Measurements from ENCODE around the gene TASL. TPM values are rescaled to one million over a fixed set of nuclear protein-coding genes. Genes with fewer than 3 reads are reported as not detected.

TASL gene
- total and polyA plus RNA-seq, 2 donors (not counting 3 experiments of a cell fraction or from before 2014, with no cell fraction given): not detected

GRCh38 chrX:30572004-30572403 lies 5.6 kb downstream of the TASL start:
- no peak for DNase-seq (ENCODE audit: low read depth, low spot score)
- Histone ChIP-seq H3K79me2 (ENCODE audit: control insufficient read depth, insufficient read depth, low read length) (no peaks in the 10 kb centered on the region), H4K20me1 (replicated peaks; ENCODE audit: control insufficient read depth, extremely low read depth, insufficient read depth, low read length) (no peaks in the 10 kb centered on the region), H3K9me1 (replicated peaks; ENCODE audit: control insufficient read depth, extremely low read depth, insufficient read depth, low read length) (no peaks in the 10 kb centered on the region), H3K36me3 (ENCODE audit: control insufficient read depth in 2 of 2, extremely low read depth in 1 of 2, insufficient read depth in 2 of 2, low read length in 2 of 2) (no peaks in the 10 kb centered on the region), H3K4me1 (ENCODE audit: control insufficient read depth, extremely low read depth, insufficient read depth, low read length) (no peaks in the 10 kb centered on the region), H3K9ac (replicated peaks; ENCODE audit: extremely low read depth, insufficient read depth, low read length) (no peak overlapping the region), H2AFZ (ENCODE audit: low read depth, low read length) (no peak overlapping the region), H3K4me3 (replicated peaks in 1 of 3; ENCODE audit: insufficient read depth in 1 of 3, low read depth in 1 of 3, low read length in 3 of 3) (no peak overlapping the region), H3K9me3 (replicated peaks; ENCODE audit: control insufficient read depth, insufficient read depth, low read length) (no peaks in the 10 kb centered on the region), H3K27ac (ENCODE audit: insufficient read depth, low read depth, low read length) (no peak overlapping the region), H3K27me3 (ENCODE audit: control insufficient read depth in 2 of 2, insufficient read depth in 2 of 2, low read length in 2 of 2) (no peaks in the 10 kb centered on the region), H3K4me2 (ENCODE audit: insufficient read depth, low read length) (no peak overlapping the region)
- POLR2A ChIA-PET: no interaction called here
- FAIRE-seq: no peak
- CTCF ChIA-PET: interaction anchor here (2.0 kb wide), 1 partner anchor 63 kb away, joined by 9 read pairs; no protein-coding TSS in a partner anchor
- intact Hi-C loops (cut with micrococcal nuclease) (no loop called here), dilution Hi-C loops (cut with MboI; ENCODE audit: extremely low pct_ligation_motif_present, low sequenced_read_pairs) (no loop called here)
- BruUV-seq (replicated peaks): no TSS peak
- TF ChIP-seq CTCF (IDR thresholded peaks at IDR 0.05; ENCODE audit: extremely low read depth in 1 of 2, insufficient read depth in 1 of 2, low read depth in 1 of 2, low read length in 2 of 2) (no peak), MYC (IDR thresholded peaks at IDR 0.05; ENCODE audit: low read depth, low read length) (no peak), FOS (IDR thresholded peaks at IDR 0.05; ENCODE audit: borderline replicate concordance, insufficient read depth, low read length) (no peak), EZH2 (IDR thresholded peaks at IDR 0.05; ENCODE audit: borderline replicate concordance, low read depth, low read length, severe bottlenecking) (no peak), GATA2 (IDR thresholded peaks at IDR 0.05; ENCODE audit: insufficient read depth, insufficient read length, low read depth, low read length) (no peak), POLR2AphosphoS5 (IDR thresholded peaks at IDR 0.05; ENCODE audit: insufficient read depth, low read depth, low read length) (no peak), JUN (IDR thresholded peaks at IDR 0.05; ENCODE audit: borderline replicate concordance, insufficient read depth, insufficient read length, low read depth) (no peak), POLR2A (IDR thresholded peaks at IDR 0.05; ENCODE audit: low read depth, low read length) (no peak), MAX (IDR thresholded peaks at IDR 0.05; ENCODE audit: insufficient read depth, insufficient read length) (no peak)

Data from endothelial cell of umbilical vein (primary cell).